Measurements from ENCODE around the gene SEC11A.

The SEC11A gene

GRCh38 chr15:84681831-84682230 is 34.1 kb downstream of the SEC11A start:
- TF ChIP-seq POLR2AphosphoS5 (IDR thresholded peaks at IDR 0.05; ENCODE audit: low read depth, low read length): no peak

GRCh38 chr15:84671211-84671610 is 44.7 kb downstream of the SEC11A start:
- TF ChIP-seq FOXP2 (optimal IDR thresholded peaks at IDR 0.05; ENCODE audit: borderline replicate concordance, extremely low read depth, extremely low read length, insufficient read depth) (no peak), SIN3A (IDR thresholded peaks at IDR 0.05; ENCODE audit: borderline replicate concordance, insufficient read depth, low read length) (no peak), POLR2AphosphoS5 (IDR thresholded peaks at IDR 0.05; ENCODE audit: low read depth, low read length) (no peak), TAF1 (IDR thresholded peaks at IDR 0.05; ENCODE audit: borderline replicate concordance, insufficient read depth, low read length) (no peak), REST (IDR thresholded peaks at IDR 0.05; ENCODE audit: insufficient read depth in 1 of 2, low read depth in 2 of 2, low read length in 2 of 2) (no peak)

- TF ChIP-seq REST (IDR thresholded peaks at IDR 0.05; ENCODE audit: insufficient read depth in 1 of 2, low read depth in 2 of 2, low read length in 2 of 2): no peak
- no peak for TF ChIP-seq SIN3A (IDR thresholded peaks at IDR 0.05; ENCODE audit: borderline replicate concordance, insufficient read depth, low read length)
- no peak for TF ChIP-seq FOXP2 (optimal IDR thresholded peaks at IDR 0.05; ENCODE audit: borderline replicate concordance, extremely low read depth, extremely low read length, insufficient read depth)
- TF ChIP-seq POLR2AphosphoS5 (IDR thresholded peaks at IDR 0.05; ENCODE audit: low read depth, low read length): no peak
- no peak for TF ChIP-seq TAF1 (IDR thresholded peaks at IDR 0.05; ENCODE audit: borderline replicate concordance, insufficient read depth, low read length)
Measured at GRCh38 chr15:84669726-84670125, 46.2 kb downstream of the SEC11A start.

GRCh38 chr15:84668221-84668982 is 47.5 kb downstream of the SEC11A start:
- no peak for TF ChIP-seq FOXP2 (optimal IDR thresholded peaks at IDR 0.05; ENCODE audit: borderline replicate concordance, extremely low read depth, extremely low read length, insufficient read depth)
- TF ChIP-seq REST (IDR thresholded peaks at IDR 0.05; ENCODE audit: insufficient read depth in 1 of 2, low read depth in 2 of 2, low read length in 2 of 2): no peak
- TF ChIP-seq TAF1 (IDR thresholded peaks at IDR 0.05; ENCODE audit: borderline replicate concordance, insufficient read depth, low read length): no peak
- TF ChIP-seq POLR2AphosphoS5 (IDR thresholded peaks at IDR 0.05; ENCODE audit: low read depth, low read length): no peak

GRCh38 chr15:84666373-84666772 is 49.6 kb downstream of the SEC11A start:
- TF ChIP-seq TAF1 (IDR thresholded peaks at IDR 0.05; ENCODE audit: borderline replicate concordance, insufficient read depth, low read length) (no peak), POLR2AphosphoS5 (IDR thresholded peaks at IDR 0.05; ENCODE audit: low read depth, low read length) (no peak), REST (IDR thresholded peaks at IDR 0.05; ENCODE audit: insufficient read depth in 1 of 2, low read depth in 2 of 2, low read length in 2 of 2) (no peak), FOXP2 (optimal IDR thresholded peaks at IDR 0.05; ENCODE audit: borderline replicate concordance, extremely low read depth, extremely low read length, insufficient read depth) (no peak)

Data from PFSK-1 (cell line).